Neuron (in vitro differentiated cells): Measurements from ENCODE around the gene HAAO.

Experiments
- H2AFZ ChIP-seq: one replicate; pipeline ENCODE4 v1.6.1; 2013; ENCODE audit warnings: low read depth, mild to moderate bottlenecking, inconsistent platforms, low read length, moderate library complexity
- H3K27me3 ChIP-seq: one replicate; pipeline ENCODE4 v1.6.1; 2013; ENCODE audit warnings: low read length; ENCODE audit not compliant: insufficient read depth
- H3K36me3 ChIP-seq: one replicate; pipeline ENCODE4 v1.6.1; 2013; ENCODE audit warnings: low read length; ENCODE audit not compliant: insufficient read depth
- H3K4me1 ChIP-seq: one replicate; pipeline ENCODE4 v1.6.1; 2013; ENCODE audit warnings: low read length; ENCODE audit not compliant: insufficient read depth
- H3K4me3 ChIP-seq: 2 replicates; pipeline ENCODE4 v1.5.1; 2013; ENCODE audit warnings: mild to moderate bottlenecking, low read length, moderate library complexity
- H3K9me3 ChIP-seq: one replicate; pipeline ENCODE4 v1.6.1; 2013; ENCODE audit warnings: low read length

HAAO gene

DNA sequence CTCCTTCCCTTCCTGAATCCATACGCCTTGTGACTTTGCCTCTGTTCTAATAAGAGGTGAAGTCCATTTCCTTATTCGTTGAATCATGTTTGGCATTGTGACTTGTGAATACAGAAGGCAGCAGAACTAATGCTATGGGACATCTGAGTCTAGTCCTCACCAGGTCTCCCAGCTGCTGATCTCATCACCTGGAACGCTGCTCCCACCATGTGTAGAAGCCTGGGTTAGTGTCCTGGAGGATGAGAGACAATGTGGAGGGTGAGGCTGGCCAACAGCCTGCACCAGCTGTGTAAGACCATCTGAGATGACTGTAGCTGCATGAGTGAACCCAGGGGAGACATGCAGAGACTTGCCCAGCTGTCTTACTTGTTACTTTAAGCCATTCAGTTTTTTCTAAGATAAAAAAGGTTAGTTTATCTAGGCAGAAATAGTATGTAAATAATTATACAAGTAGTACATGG is 3.5 kb upstream of the HAAO start:
- no peaks in the 10 kb centered on the region for H3K27me3 ChIP-seq
- H3K4me3 ChIP-seq = no peak overlapping the region
- no peaks in the 10 kb centered on the region for H3K4me1 ChIP-seq
- H3K9me3 ChIP-seq = peaks cover 8% of the 10 kb centered on the region
- H3K36me3 ChIP-seq = no peaks in the 10 kb centered on the region
- no peak overlapping the region for H2AFZ ChIP-seq

DNA sequence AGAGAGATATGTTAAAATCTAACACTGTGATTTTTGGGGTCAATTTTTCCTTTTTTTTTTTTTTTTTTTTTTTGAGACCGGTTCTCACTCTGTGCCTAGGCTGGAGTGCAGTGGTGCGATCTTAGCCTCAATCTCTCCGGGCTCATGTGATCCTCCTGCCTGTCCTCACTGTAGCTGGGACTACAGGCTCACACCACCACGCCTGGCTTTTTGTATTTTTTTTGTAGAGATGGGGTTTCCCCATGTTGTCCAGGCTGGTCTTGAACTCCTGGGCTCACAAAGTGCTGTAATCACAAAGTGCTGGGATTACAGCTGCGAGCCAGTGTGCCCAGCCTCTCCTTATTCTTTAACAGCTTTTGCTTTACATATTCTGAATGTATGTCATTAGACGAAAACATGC is 2.9 kb upstream of the HAAO start:
- H2AFZ ChIP-seq = no peak overlapping the region
- H3K4me1 ChIP-seq = no peaks in the 10 kb centered on the region
- no peak overlapping the region for H3K4me3 ChIP-seq
- H3K36me3 ChIP-seq = no peaks in the 10 kb centered on the region
- H3K27me3 ChIP-seq = no peaks in the 10 kb centered on the region
- H3K9me3 ChIP-seq = peaks cover 8% of the 10 kb centered on the region

DNA sequence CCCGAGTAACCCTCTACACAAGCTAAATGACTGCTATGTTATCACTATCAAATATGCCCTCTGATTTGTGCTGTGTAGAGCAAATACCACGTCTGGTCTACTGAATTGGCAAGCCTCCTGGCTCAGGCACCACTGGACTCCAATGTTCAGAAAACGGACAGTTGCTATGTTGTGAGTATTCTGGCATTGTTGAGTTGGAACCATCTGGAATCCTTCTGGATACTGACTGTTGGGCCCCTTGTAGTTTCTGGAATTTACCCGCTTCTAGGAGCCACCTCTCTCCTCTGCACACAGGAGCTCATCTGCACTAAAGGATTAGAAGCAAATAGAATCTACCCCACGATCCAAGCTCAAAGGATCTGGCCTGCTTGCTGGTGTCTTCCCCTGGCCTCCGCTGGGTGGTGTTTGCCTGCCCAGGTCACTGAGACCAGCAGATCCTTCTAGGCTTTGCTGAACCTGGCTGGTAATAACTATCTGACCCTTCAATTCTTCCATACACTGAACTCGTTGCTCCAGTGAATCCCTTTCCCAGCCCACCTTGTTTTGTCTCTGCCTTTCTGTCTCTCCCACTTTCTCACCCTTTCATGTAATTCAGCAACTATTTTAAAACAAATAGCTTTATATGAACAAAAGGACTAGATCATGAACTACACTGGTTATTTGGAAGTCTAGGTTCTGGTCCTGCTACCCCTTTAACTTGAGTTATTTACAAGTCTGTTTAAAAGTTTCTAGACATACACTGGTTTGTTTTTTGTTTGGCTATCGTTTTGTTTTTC is 2.1 kb upstream of the HAAO start:
- H3K27me3 ChIP-seq = no peaks in the 10 kb centered on the region
- H3K36me3 ChIP-seq = no peaks in the 10 kb centered on the region
- H2AFZ ChIP-seq = no peak overlapping the region
- no peak overlapping the region for H3K4me3 ChIP-seq
- H3K9me3 ChIP-seq = peaks cover 8% of the 10 kb centered on the region
- no peaks in the 10 kb centered on the region for H3K4me1 ChIP-seq

DNA sequence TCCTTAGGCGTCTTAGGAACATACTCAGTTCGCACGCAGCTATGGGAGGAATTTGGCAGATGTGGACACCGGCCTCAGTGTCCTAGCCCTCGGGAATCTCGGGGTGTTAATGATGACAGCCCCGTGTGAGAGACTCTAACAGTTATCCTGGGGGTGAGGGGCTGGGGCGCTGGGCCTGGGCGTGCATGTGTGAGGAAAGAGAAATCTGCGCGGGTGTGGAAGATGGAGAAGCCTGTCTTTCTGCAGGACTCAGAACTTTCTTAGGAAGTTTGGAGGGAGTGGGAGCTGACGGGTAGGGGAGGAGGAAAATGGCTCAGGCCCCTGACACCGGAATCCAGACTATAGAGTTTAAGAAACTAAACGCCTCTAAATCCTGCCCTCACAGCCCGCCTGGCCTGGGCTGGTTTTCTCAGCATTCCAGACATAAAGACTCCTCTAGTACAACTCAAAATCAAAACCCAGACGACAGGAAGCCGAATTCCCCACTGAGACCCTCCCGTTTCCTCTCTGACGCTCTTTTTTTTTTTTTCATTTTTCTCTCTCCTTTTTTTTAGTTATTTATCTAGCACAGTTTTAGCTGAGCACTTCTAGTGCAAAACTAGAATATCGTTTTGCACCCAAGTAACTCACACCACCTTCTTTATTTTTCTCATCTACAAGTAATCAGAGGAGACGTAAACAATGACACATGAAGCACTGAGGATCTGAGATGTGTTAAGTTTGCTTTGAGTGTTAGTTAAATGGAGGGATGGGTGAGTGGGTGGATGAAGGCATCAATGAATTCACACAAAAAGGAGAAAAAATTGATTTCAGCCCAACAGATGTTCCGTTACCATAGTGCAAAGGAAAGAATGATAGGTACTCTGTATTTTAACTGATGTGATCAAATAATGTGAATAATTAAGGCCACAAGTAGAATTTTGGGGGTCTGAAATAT is 1.2 kb upstream of the HAAO start:
- peaks cover 8% of the 10 kb centered on the region for H3K9me3 ChIP-seq
- no peak overlapping the region for H3K4me3 ChIP-seq
- no peaks in the 10 kb centered on the region for H3K27me3 ChIP-seq

DNA sequence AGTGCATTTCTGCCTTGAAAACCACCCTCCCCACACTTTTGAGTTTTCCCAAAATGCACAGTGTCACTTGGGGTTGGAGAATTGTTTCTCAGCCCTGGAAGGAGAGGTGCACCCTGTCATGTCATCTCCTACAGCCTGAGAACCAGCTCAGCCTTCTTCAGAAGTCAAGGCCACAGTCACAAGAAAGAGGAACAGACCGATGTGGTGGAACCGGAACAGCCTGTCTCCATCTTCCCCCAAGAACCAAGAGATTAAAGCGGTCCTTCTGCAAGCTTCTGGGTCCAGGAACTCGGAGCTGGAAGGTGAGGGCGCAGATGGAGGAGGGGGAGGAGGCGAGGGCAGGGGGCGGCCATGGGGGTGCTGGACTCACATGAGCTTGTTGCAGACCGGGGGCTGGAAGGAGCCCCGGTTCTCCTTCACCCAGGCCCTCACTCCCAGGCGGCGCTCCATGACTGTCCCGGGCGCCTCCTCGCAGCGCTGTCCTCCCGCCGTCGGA is 248 bp downstream of the HAAO start:
- Histone ChIP-seq H3K27me3 (no peaks in the 10 kb centered on the region), H3K4me3 (no peak overlapping the region), H3K4me1 (no peaks in the 10 kb centered on the region), H3K36me3 (no peaks in the 10 kb centered on the region), H3K9me3 (peaks cover 5% of the 10 kb centered on the region), H2AFZ (no peak overlapping the region)

More for the DNA sequence above, 1.2 kb upstream of the HAAO start:
- H3K36me3 ChIP-seq = no peaks in the 10 kb centered on the region
- no peaks in the 10 kb centered on the region for H3K4me1 ChIP-seq
- no peak overlapping the region for H2AFZ ChIP-seq

- H3K4me3 ChIP-seq = no peak overlapping the region
- no peaks in the 10 kb centered on the region for H3K27me3 ChIP-seq
- no peak overlapping the region for H2AFZ ChIP-seq
- no peaks in the 10 kb centered on the region for H3K36me3 ChIP-seq
- peaks cover 5% of the 10 kb centered on the region for H3K9me3 ChIP-seq
- no peaks in the 10 kb centered on the region for H3K4me1 ChIP-seq
Observed at GRCh38 chr2:42791606-42792005, 777 bp downstream of the HAAO start.

- no peaks in the 10 kb centered on the region for H3K36me3 ChIP-seq
- peaks cover 5% of the 10 kb centered on the region for H3K9me3 ChIP-seq
- no peaks in the 10 kb centered on the region for H3K27me3 ChIP-seq
- peaks cover 3% of the 10 kb centered on the region for H3K4me1 ChIP-seq
- H3K4me3 ChIP-seq = no peak overlapping the region
- no peak overlapping the region for H2AFZ ChIP-seq
Observed at GRCh38 chr2:42789751-42790150, 2.6 kb downstream of the HAAO start.

- peaks cover 2% of the 10 kb centered on the region for H3K9me3 ChIP-seq
- H2AFZ ChIP-seq = no peak overlapping the region
- no peaks in the 10 kb centered on the region for H3K36me3 ChIP-seq
- H3K4me1 ChIP-seq = peaks cover 3% of the 10 kb centered on the region
- no peak overlapping the region for H3K4me3 ChIP-seq
- H3K27me3 ChIP-seq = no peaks in the 10 kb centered on the region
Observed at GRCh38 chr2:42788882-42789281, 3.5 kb downstream of the HAAO start.

DNA sequence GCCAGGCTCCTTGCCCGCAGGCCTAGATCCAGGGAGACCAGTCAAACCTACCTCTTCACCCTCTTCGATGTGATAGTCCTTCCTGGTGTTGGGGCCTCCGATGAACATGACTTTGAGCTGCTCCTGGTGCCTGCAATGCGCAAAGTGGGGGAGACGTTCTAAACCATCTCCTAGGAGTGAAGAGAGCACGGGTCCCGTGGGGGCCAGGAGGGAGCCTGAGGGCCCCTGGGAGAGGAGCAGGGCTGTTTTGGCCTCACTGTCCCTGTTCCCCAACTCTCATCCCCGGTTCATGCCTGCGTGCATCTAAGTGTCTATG is 3.9 kb downstream of the HAAO start:
- Histone ChIP-seq H3K36me3 (no peaks in the 10 kb centered on the region), H3K4me3 (no peak overlapping the region), H3K27me3 (no peaks in the 10 kb centered on the region), H3K9me3 (peaks cover 2% of the 10 kb centered on the region), H2AFZ (no peak overlapping the region), H3K4me1 (peaks cover 3% of the 10 kb centered on the region)

- Histone ChIP-seq H3K27me3 (no peaks in the 10 kb centered on the region), H2AFZ (no peak overlapping the region), H3K9me3 (peaks cover 3% of the 10 kb centered on the region), H3K4me3 (no peak overlapping the region), H3K36me3 (no peaks in the 10 kb centered on the region), H3K4me1 (peaks cover 3% of the 10 kb centered on the region)
Observed at GRCh38 chr2:42787788-42788477, 4.5 kb downstream of the HAAO start.

DNA sequence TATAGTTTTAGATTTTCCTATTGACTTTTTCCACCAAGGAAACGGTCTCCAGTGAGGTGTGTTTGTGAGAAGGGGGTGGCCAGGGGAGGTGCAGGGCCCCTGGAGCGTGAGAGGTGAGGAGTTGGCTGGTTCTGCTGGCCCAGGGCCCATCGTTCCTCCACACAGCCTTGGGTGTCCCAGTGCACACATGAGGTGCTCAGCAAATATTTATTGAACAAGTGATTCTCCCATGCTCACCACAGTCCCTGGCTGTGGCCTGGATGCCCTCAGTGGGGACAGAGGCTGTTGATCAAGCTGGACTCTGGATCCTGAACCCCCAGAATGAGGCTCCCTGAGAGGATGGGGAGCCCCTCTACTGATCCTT is 5.0 kb downstream of the HAAO start:
- Histone ChIP-seq H3K27me3 (no peaks in the 10 kb centered on the region), H3K9me3 (peaks cover 4% of the 10 kb centered on the region), H3K4me3 (no peak overlapping the region), H3K4me1 (peaks cover 3% of the 10 kb centered on the region), H2AFZ (no peak overlapping the region), H3K36me3 (no peaks in the 10 kb centered on the region)

- Histone ChIP-seq H2AFZ (no peak overlapping the region), H3K4me3 (no peak overlapping the region), H3K36me3 (no peaks in the 10 kb centered on the region), H3K9me3 (peaks cover 4% of the 10 kb centered on the region), H3K27me3 (no peaks in the 10 kb centered on the region), H3K4me1 (peaks cover 3% of the 10 kb centered on the region)
Observed at GRCh38 chr2:42786561-42787345, 5.6 kb downstream of the HAAO start.
